HG03457 (cell line): ENCODE measurements around the gene MAG.
A peak's percentile ranks its signal among the peaks of the same experiment; 100 is the strongest.

ENCODE experiments used
- ATAC-seq: cut with Tn5 transposase; IDR thresholded peaks from one replicate; pipeline ENCODE4 v1.9.1; 2021; ENCODE audit warnings: moderate number of reproducible peaks; ENCODE audit not compliant: unreplicated experiment

Gene MAG

GRCh38 chr19:35291916-35292315, at the start of gene MAG:
Gene MAG (plus strand): TSS chr19:35292161. CDS start chr19:35295409, 3,248 bp downstream.
- ATAC-seq = no peak

- ATAC-seq = no peak
Observed at GRCh38 chr19:35246466-35247092, 45.4 kb upstream of the MAG start.

- peak; percentile 18 for ATAC-seq
Observed at GRCh38 chr19:35247526-35248309, 44.2 kb upstream of the MAG start.

GRCh38 chr19:35248310-35249145, 43.4 kb upstream of the MAG start, which contains the start of gene LSR:
Gene LSR (plus strand): TSS chr19:35249002. CDS start chr19:35249023, 21 bp downstream.
- peak; percentile 62 for ATAC-seq

GRCh38 chr19:35249146-35249847, 42.7 kb upstream of the MAG start:
- ATAC-seq = peak; percentile 2

GRCh38 chr19:35249848-35250711, 41.9 kb upstream of the MAG start:
- ATAC-seq = no peak

- ATAC-seq = no peak
Observed at GRCh38 chr19:35251456-35251855, 40.5 kb upstream of the MAG start.

- ATAC-seq = no peak
Observed at GRCh38 chr19:35253316-35254286, 38.4 kb upstream of the MAG start.

GRCh38 chr19:35254341-35255297, 37.3 kb upstream of the MAG start:
- ATAC-seq = no peak

GRCh38 chr19:35256566-35256965, 35.4 kb upstream of the MAG start:
- ATAC-seq = no peak

- no peak for ATAC-seq
Observed at GRCh38 chr19:35257113-35257461, 34.9 kb upstream of the MAG start.

- ATAC-seq = no peak
Observed at GRCh38 chr19:35260694-35261304, 31.2 kb upstream of the MAG start.

GRCh38 chr19:35261356-35262100, 30.4 kb upstream of the MAG start:
- no peak for ATAC-seq

GRCh38 chr19:35262101-35262761, 29.7 kb upstream of the MAG start:
- no peak for ATAC-seq

GRCh38 chr19:35264268-35265125, 27.5 kb upstream of the MAG start:
- ATAC-seq = no peak
